Inflammatory macrophage treated with lipopolysaccharide for 1 hour (primary cell): Measurements from ENCODE around the gene PDE1A.

Experiments used
- DNase-seq, 2 donors: peaks; one replicate each; pipeline ENCODE4 v3.0.0-alpha.2; 2020 to 2022

The PDE1A gene

DNA sequence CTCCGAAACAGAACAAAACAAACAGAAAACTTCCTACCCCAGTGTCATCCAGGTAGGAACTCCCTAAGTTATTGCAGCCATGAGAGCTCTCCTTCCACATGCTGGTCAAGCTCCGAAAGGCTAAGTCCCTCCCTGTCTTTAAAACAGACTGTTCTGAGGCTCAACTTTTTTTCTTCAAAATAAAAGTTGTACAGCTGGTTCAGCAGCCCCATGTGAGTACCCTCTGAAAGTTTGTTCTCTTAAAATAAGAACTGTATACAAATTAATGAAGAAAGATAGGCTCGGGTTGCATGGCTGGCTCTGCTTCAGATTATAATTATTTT lies at the start of gene PDE1A:
PDE1A (minus strand) TSS at position 119 of the 323 bp plus-strand sequence.
- no peak for DNase-seq

DNA sequence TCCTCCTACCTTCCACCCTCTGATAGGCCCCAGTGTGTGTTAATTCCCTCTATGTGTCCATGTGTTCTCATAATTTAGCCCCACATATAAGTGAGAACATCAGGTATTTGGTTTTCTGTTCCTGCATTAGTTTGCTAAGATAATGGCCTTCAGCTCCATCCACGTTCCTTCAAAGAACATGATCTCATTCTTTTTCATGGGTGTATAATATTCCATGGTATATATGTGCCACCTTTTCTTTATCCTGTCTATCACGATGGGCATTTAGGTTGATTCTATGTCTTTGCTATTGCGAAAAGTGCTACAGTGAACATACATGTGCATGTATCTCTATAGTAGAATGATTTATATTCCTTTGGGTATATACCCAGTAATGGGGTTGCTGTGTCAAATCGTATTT lies 46.8 kb upstream of the PDE1A start:
- DNase-seq: no peak

DNA sequence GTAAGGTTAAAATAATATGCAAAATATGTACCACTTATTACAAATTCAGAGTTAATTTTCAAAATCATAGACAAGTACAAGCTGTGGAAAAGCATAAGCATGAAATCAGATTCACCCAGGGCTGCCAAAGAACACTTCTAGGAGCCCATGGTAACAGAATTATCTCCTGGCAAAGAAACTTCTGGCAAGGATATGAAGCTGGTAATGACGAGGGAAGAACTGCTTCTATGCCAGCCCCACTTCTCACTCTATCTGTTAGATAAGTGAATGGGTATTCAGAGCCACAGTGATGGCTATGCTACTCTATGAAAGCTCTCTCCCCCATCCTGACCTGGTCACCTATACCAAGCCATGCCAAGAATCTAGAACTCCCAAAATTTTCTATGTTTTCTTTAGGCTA lies 36.9 kb upstream of the PDE1A start:
- no peak for DNase-seq

DNA sequence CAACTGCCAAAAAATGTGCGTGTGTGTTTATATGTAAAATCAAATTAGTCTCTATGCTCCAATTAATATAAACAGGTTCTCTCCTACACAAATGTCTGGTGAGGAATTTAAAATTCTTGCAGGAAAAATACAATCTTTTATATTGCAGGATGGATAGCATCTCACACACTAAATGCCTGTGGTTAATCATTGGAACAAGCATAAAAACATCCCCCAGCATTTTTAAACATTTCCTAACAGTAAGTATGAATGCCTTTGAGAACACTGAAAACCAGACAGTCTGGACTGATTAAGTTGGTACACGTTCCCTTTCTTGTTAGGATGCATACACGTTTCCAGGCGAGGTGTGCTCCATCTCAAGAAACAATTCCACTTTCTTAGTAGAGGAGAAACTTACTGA lies 29.9 kb upstream of the PDE1A start:
- DNase-seq: no peak

DNA sequence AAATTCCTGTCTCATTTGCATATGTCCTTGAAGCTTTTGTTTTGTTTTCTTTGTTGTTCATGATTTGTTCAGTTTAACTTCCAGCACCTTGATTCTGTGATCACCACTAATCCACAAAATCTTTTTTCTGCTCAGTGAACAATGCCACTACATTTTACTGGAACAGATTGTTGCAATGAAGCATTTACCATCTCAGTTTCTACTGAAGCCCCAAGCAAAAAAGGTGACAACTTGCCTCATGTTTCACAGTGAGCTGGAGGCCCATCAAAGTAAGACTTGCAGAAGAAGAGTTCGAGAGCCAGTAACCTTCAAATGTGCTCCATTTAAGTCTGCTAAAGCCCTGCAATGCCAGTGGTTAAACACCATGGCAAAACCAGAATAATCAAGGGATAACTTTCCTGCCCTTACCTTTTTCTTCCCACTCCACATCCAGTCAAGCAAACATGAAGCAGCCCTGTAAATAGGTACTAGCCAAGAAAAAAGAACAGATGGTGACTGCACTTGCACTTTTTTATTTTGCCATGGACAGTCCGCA lies 25.7 kb upstream of the PDE1A start:
- DNase-seq: no peak

DNA sequence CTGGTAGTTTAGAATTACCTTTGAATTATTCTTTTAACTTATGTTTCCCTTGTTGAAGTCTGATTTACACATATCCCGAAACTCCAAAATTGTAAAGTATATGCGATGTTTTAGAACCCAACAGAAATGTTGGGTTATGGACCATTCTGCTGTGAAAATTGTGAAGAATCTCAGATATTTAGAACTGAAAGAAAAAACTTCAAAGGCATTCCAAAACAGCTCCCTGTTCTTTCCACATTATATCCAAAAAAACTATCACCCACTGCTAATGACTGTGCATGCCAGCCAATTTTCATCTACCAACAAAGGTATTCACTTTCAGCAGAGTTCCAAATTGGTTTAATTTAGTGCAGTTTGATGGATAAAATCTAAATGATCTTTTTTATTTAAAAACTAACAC lies 21.5 kb upstream of the PDE1A start:
- DNase-seq: no peak

DNA sequence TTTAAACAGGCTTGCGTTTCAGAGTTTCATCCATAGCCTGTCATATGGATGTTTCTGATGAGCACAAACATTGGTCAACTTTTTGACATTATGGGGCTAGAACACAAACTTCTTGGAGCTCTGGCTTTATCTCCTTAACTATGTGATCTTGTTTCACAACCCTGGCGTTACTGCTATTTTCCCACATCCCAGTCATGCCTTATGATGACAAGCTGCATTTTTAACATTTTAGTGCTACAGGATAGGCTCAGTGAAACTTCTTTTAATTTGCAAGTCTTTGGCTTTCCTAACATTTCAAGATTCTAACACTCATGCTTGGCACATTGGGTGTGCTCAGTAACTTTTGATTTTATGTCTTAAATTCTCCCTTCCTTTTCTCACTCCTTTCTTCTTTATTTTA lies 21.0 kb upstream of the PDE1A start:
- DNase-seq: no peak

DNA sequence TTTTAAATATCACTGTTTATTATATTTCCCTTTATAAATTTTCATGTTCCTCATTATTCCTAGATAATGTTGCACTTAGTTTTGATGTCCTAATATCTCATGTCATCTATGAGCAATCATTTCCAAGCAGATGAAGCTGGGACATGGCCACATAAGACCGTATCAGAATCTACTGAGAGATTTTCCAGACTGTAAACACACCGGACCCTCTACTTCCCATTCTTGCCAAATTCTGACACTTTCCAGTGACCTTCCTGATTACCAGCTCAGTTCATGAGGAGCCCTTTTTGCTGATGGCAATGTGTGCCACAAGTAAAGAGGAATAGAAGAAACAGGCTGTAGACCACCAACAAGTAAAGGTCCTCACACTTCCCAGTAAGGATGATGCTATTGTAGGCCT lies 20.3 kb upstream of the PDE1A start:
- DNase-seq: no peak

DNA sequence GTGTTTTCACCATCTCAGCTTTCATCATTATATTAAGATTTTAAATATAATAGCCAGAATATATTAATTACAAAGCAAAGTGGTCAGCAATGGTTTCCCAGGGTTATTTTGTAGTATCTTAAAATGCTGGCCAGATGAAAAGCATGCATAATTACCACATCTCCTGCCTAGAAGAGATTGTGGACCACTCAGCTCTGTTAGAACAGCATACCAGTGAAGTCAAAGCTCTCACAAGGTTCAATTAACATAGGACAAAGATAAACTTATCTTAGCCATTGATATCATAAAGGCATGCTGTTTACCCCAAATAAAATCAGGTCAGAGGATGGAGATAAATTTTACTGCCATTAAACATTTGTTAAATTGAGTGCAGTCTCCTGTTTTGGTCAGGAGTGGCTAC lies 19.3 kb upstream of the PDE1A start:
- DNase-seq: no peak

DNA sequence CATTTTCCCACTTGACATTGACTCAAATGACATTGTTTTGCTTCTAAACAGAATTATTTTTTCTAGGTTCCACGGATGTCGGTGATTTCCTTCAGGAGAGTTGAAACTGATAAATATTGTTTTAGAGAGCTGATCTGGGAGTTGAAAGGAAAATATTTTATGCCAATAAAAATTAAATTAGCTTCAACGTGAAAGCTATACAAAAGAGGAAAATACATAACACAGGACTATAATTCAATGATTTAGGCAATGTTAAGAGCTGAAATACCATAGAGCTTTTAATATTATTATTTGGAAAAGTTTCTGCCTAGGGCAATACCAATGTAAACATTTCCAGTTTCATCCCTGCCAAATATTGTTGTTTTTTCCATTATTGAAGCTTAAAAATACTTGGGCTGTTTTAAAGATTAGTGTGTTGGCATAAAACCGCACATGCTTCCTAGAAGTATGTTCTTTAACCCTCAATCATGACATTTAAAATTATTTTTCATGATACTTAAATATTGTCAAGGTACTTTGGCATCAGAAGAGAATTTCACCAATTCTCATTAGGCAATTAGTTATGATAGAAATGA lies 18.6 kb upstream of the PDE1A start:
- DNase-seq: no peak

DNA sequence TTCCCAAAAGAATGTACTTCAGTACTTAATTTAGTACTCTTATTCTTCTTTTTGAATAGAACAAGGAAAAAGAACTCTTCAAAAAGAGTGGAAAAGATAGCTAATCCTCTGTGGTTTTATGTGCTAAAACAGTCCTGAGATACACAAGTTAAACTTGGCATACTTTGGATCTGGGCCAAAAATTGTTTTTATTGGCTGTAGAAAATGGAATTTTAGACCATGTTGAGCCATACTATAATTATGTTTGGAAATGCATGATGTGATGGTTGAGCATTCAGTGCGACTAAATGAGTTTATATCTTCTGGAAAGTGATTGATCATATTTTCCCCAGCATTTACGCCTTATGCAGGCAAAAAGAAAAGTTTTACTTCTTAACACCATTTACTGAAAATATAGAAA lies 18.0 kb upstream of the PDE1A start:
- no peak for DNase-seq

DNA sequence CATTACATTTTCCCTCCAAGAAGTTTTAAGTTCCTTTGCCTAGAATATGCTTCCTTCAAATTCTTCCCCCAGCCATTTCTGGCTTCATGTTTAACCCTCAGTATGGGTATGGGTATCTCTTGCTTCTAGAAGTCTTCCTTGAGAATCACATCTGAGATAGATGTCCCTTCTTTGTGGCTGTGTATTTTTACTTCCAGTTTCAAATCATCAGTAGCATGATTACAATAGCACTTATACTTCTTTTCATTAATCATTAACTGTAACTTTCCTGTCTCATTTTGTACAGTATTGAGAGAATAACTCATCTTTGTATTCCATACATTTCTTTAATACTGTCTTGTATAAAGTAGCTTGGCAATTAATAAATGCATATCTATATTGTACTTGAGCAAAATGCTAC lies 17.3 kb upstream of the PDE1A start:
- DNase-seq: no peak

DNA sequence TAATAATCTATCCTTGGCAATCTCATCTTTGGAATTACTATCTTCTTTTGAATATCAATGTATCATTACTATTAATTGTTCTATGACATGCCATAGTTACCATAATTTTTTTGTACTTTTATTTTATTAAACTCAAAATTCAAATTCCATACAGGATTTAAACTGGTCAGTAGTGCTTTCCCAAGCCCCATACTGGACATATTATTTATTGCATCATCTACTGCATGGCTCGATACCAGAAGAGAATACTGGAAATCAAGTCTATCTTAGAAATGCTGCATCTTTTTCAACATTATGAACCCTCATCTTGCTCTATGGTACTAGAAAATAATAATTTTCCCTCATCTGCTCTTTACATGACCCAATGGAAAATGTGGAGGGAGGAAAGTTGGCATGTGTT lies 9.4 kb upstream of the PDE1A start:
- no peak for DNase-seq

DNA sequence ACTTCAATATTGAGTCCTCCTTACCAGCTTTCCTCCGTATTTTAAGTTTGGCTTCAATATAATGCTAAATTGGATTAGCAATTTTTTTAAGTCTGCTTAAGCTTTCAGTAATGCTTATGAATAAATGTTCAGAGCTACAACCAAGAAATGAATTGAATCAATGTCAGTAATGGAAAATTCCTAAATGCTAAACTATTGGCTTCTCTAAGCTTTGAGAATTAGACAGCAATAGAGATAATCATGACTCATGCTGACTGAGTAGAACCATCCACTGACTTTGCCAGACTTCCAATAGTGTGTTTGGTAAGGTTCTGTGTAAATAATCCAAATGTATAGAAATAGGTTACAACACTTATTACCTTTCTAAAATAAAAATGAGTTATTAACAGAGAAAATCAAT lies 8.9 kb upstream of the PDE1A start:
- no peak for DNase-seq

DNA sequence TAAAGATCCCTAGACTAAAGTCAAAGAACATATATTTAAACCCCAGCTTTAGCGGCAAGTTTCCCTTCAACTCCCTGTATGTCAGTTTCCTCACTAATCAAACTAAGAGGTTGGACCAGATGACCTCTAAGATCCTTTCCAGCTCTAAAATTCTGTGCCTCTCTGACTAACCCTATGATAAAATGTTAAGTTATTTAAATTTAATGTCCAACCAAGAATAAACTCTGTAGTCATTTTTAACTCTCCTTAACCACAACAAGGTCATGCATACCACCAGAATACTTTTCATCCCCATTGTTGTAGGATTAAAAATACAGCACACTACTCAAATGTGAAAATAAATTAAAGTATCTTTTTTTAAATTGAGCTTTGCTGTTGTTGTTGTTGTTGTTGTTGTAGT lies 5.2 kb upstream of the PDE1A start:
- no peak for DNase-seq

DNA sequence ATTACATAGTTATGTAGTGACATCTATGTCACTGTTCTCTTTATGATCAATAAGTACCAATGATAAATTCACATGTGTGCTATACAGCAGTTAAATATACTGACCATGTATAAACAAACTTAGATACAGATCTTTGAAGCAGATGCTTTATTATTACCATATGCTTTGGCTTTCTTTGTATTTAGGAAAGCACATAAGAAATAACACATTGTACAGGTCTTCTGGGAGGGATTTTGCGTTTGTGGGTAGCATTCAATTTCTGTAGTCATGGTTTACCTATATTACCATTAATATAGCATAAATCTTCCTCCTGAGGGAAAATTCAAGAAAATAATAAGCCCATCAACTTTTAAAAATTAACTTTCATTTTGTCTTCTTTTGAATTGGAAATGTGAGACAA lies 1.6 kb upstream of the PDE1A start:
- DNase-seq: no peak

DNA sequence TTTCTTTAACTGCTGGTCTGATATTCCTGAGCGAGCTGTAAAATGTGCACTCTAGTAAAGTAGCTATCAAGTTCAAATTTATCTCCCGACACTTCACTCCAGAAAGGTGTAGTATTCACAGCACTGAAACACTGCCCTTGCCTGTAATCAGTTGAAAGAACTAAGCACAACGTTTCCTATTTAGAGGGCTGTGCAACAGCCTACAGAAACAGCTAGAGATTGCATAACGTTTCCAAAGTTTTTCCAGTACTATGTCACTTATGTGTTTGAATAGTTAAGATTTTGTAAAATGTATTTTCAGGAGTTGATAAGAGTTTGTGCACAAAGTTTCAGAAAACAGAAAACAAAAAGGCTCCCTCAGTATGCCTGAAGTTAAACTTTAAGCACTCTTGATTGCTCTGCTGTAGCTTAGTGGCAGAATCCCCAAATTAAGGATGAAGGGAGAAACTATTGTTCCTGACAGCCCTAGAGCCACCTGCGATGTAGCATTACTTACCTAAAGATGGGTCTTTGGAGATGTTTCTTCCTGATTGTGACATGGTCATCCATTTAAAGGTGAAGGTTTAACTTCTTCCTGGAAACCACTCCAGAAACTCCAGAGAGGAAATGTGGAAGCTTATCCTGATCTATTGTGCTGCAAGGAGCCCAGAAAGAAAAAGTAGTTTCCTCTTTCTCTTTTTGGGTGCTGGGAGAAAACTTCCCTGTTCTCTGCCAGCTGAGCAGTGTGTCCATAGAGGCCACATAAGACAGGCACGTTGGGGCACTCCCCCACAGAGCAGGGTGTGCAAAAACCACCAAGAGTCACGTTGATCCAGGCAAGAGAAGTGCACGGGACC lies 536 bp downstream of the PDE1A start:
- peak in 1 of 2 donors; percentile 2 for DNase-seq

DNA sequence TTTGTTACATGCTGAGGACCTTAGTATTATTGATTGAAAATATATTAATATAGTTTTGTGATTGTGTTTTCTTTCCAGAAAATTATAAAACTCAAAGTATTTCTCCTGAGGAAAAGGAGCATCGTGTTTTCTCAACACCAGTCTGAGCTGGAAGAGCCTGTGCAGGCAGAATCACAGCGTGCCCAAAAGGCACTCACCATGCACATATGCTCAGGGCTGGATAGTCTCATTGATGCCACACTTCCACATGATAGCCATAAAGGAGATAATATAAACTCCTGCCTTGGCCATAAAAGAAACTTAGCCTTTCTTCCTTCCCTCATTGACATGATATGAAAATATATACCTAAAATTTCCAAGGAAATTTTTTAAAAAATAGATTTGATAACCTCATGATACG lies 4.0 kb downstream of the PDE1A start:
- DNase-seq: no peak

DNA sequence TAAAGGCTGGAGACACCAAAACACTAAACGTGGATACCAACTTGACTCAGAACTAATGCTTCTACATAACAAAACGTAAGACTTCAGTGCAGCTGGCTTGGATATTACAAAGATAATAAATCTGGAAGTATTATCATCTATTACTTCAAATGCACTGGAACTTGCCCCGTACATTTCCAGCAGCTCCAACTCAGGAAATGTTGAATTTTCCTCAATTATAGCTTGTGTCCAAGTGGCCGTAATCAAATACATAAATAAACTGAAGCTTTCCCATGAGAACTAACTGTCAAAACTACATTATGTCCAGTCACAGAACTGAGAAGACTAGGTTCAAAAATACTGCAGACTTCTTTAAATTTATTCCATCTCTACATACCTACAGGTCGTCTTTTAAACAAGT lies 6.2 kb downstream of the PDE1A start:
- DNase-seq: no peak

DNA sequence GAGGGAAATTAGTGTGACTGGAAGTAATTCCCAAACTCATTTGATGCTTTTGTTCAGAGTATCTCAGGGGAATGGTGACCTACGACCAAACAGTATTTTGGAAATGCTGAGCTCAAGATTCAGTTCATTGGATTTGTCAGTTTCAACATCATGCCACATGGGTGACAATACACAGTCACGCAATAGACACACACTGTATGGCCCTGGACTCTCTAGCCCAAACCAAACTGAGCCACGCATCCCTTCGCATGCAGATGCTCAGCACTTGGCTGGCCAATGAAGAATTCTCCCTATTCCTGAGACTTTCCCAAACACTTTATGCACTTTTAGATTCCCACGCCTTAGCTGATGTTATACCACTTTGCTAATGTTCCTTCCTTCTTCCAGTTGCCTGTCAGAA lies 10.0 kb downstream of the PDE1A start:
- no peak for DNase-seq

DNA sequence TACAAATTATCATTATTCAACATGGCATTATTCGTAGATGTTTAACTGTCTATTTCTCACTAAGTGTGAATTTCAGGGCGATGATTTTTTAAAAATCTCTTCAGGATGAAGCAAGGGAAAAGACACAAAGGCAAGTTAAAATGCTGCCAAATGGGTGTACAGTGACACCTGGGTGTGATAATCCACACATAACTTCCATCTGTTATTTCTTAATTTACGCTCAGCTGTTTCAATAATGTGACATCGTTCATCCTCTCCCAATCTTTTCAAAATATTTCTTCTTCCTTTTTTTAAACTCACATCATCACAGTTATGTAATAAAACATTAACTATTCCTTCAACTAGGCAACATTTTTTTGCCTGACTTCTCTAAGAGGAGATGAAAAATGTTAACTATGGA lies 10.6 kb downstream of the PDE1A start:
- no peak for DNase-seq

DNA sequence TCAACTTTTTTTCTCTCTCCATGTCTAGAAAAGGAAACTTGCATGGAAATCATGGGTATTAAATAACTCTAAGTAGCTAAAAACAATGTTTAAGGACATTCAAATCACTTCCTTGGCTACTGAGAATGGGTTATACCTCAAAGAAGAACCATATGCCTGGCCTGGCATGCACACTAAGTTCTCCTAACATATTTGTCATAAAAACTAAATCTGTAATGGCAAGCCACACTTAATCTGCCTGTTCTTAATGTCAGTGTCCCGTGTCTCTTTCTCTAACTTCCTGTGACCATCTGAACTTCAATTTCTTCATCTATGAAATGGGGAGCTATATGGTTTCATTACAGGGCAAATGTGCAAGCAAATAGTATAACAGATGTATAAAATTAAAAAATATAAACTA lies 11.1 kb downstream of the PDE1A start:
- DNase-seq: no peak

DNA sequence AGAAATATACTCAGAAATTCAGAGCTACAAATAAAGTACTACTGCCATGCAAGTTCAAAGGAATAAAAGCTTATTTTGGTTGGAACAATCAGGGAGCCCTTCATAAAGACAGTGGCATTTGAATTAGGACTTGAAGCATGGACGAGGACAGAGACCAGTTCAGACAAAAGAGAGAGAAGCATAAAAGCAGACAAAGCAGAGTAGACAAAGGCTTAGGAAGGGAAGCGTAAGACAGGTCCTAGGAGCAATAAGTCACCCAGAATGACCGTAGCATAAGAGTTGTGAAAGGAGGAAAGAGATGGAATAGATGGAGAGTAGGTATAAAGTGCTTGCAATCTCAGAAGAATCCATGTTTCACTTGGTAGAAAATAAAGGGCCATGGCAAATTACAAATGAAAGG lies 14.0 kb downstream of the PDE1A start:
- DNase-seq: no peak

DNA sequence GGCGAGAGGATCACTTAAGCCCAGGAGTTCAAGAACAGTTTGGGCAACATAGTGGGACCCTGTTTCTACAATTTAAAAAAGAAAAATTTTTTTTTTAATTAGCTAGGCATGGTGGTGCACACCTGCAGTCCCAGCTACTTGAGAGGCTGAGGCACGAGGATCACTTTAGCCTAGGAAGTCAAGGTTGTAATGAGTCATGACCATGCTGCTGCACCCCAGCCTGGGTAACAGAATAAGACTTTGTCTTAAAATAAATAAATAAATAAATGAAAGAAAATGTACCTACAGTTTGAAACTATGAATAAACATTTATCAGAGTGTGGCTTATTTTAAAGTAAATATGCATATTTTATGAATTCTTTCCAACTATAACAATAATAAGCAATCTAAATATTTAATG lies 16.7 kb downstream of the PDE1A start:
- DNase-seq: no peak

DNA sequence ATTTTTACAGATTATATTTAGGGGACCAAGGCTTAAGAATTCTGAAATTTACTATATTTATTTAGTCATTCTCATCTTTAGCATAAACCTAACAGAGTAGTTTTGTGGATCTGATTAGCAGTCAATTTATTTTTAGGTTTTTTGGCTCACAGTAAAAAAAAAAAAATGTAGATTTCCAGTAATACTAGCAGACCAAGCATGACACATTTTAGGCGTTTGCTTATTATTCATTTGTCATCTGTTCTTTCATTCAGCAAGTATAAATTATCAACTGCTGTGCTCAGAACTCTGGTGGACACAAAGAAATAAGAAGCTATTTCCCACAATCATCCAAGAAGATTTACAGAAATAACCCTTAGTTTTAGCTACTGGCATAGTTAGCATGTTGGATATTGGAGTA lies 20.6 kb downstream of the PDE1A start:
- no peak for DNase-seq
